ENCODE measurements around the gene PDE1C.

The PDE1C gene

GRCh38 chr7:32104766-32105165, 34.6 kb upstream of the PDE1C start:
- no peak for DNase-seq (ENCODE audit: extremely low read depth, low read depth)
- no peak for TF ChIP-seq CTCF (IDR thresholded peaks at IDR 0.05; ENCODE audit: low read depth, low read length, missing control alignments)
- H3K4me3 ChIP-seq (replicated peaks; ENCODE audit: low read depth, low read length) = no peak overlapping the region

- no peak for TF ChIP-seq CTCF (IDR thresholded peaks at IDR 0.05; ENCODE audit: low read depth, low read length, missing control alignments)
- no peak overlapping the region for H3K4me3 ChIP-seq (replicated peaks; ENCODE audit: low read depth, low read length)
- DNase-seq (ENCODE audit: extremely low read depth, low read depth) = no peak
Observed at GRCh38 chr7:32103361-32103760, 33.2 kb upstream of the PDE1C start.

GRCh38 chr7:32102432-32102873, 32.2 kb upstream of the PDE1C start:
- no peak for DNase-seq (ENCODE audit: extremely low read depth, low read depth)
- TF ChIP-seq CTCF (IDR thresholded peaks at IDR 0.05; ENCODE audit: low read depth, low read length, missing control alignments) = no peak
- no peak overlapping the region for H3K4me3 ChIP-seq (replicated peaks; ENCODE audit: low read depth, low read length)

GRCh38 chr7:32100407-32100907, 30.2 kb upstream of the PDE1C start:
- H3K4me3 ChIP-seq (replicated peaks; ENCODE audit: low read depth, low read length) = no peak overlapping the region
- TF ChIP-seq CTCF (IDR thresholded peaks at IDR 0.05; ENCODE audit: low read depth, low read length, missing control alignments) = no peak
- DNase-seq (ENCODE audit: extremely low read depth, low read depth) = no peak

- no peak for DNase-seq (ENCODE audit: extremely low read depth, low read depth)
- no peak for TF ChIP-seq CTCF (IDR thresholded peaks at IDR 0.05; ENCODE audit: low read depth, low read length, missing control alignments)
- no peak overlapping the region for H3K4me3 ChIP-seq (replicated peaks; ENCODE audit: low read depth, low read length)
Observed at GRCh38 chr7:32094516-32094915, 24.3 kb upstream of the PDE1C start.

GRCh38 chr7:32093415-32094408, 23.5 kb upstream of the PDE1C start:
- no peak overlapping the region for H3K4me3 ChIP-seq (replicated peaks; ENCODE audit: low read depth, low read length)
- no peak for TF ChIP-seq CTCF (IDR thresholded peaks at IDR 0.05; ENCODE audit: low read depth, low read length, missing control alignments)
- no peak for DNase-seq (ENCODE audit: extremely low read depth, low read depth)
